HepG2 (cell line): ENCODE results near the gene ARFGEF3. TPM values are rescaled to one million over a fixed set of nuclear protein-coding genes. Genes with fewer than 3 reads are reported as not detected.

ENCODE experiments used
- FOSL2 ChIP-seq: sonication (generic); formaldehyde crosslinking; IDR thresholded peaks from 2 replicates; pipeline ENCODE4 v1.4.0; 2020; ENCODE audit warnings: missing genetic modification reagents
- HNRNPH1 ChIP-seq: fragments of 200-400 bp; formaldehyde crosslinking; optimal IDR thresholded peaks from 2 replicates; pipeline ENCODE3; 2017; ENCODE audit warnings: mild to moderate bottlenecking, low read depth, low read length
- KDM5A ChIP-seq: fragments of 200-600 bp; sonication (generic); IDR thresholded peaks from 2 replicates; pipeline ENCODE4 v1.7.0; 2018; ENCODE audit warnings: antibody characterized with exemption, mild to moderate bottlenecking, low read length, borderline replicate concordance
- MEF2D ChIP-seq: sonication (generic); formaldehyde crosslinking; IDR thresholded peaks from 2 replicates; pipeline ENCODE4 v1.5.1; 2020; ENCODE audit warnings: mild to moderate bottlenecking, missing genetic modification reagents
- MIER2 ChIP-seq: IDR thresholded peaks from 2 replicates; pipeline ENCODE4 v1.6.1; 2016; ENCODE audit warnings: missing biosample characterization, missing genetic modification reagents
- NCOA2 ChIP-seq: sonication (generic); formaldehyde crosslinking; IDR thresholded peaks from 2 replicates; pipeline ENCODE4 v1.8.0; 2022; ENCODE audit warnings: inconsistent platforms
- NKX3-1 ChIP-seq: sonication (generic); formaldehyde crosslinking; IDR thresholded peaks from 2 replicates; pipeline ENCODE4 v1.5.0; 2020; ENCODE audit warnings: missing genetic modification reagents
- NR2F1 ChIP-seq, 2 experiments: fragments of 450-650 bp in 1 of 2; formaldehyde crosslinking in 1 of 2; IDR thresholded peaks; 2 replicates each; pipeline versions ENCODE4 v1.5.0 to v1.6.1; 2016 to 2020; ENCODE audit warnings: mild to moderate bottlenecking in 1 of 2, missing compliant biosample characterization in 1 of 2, missing genetic modification reagents in 1 of 2, moderate library complexity in 1 of 2
- REPIN1 ChIP-seq: sonication (generic); formaldehyde crosslinking; IDR thresholded peaks from 2 replicates; pipeline ENCODE4 v1.8.0; 2022; ENCODE audit warnings: missing genetic modification reagents, low read depth, mild to moderate bottlenecking, borderline replicate concordance
- TFE3 ChIP-seq: IDR thresholded peaks from 2 replicates; pipeline ENCODE4 v1.6.1; 2016
- ZBTB44 ChIP-seq: sonication (generic); formaldehyde crosslinking; IDR thresholded peaks from 2 replicates; pipeline ENCODE4 v1.4.0; 2020; ENCODE audit warnings: missing genetic modification reagents
- ZFP41 ChIP-seq: sonication (generic); formaldehyde crosslinking; IDR thresholded peaks from 2 replicates; pipeline ENCODE4 v1.4.0; 2020; ENCODE audit warnings: mild to moderate bottlenecking, missing genetic modification reagents, borderline replicate concordance
- ZNF12 ChIP-seq: sonication (generic); formaldehyde crosslinking; IDR thresholded peaks from 2 replicates; pipeline ENCODE4 v1.5.0; 2020; ENCODE audit warnings: missing genetic modification reagents
- ZNF446 ChIP-seq: sonication (generic); formaldehyde crosslinking; IDR thresholded peaks from 2 replicates; pipeline ENCODE4 v1.5.0; 2020; ENCODE audit warnings: mild to moderate bottlenecking, missing genetic modification reagents
- ZNF597 ChIP-seq: sonication (generic); formaldehyde crosslinking; IDR thresholded peaks from 2 replicates; pipeline ENCODE4 v1.5.0; 2020; ENCODE audit warnings: missing genetic modification reagents
- ZNF737 ChIP-seq: sonication (generic); formaldehyde crosslinking; IDR thresholded peaks from 2 replicates; pipeline ENCODE4 v1.5.0; 2020; ENCODE audit warnings: missing genetic modification reagents, mild to moderate bottlenecking, borderline replicate concordance
- ZNF747 ChIP-seq: sonication (generic); formaldehyde crosslinking; IDR thresholded peaks from 2 replicates; pipeline ENCODE4 v1.8.1; 2023; ENCODE audit warnings: missing genetic modification reagents, mild to moderate bottlenecking, borderline replicate concordance
- ZNF773 ChIP-seq: sonication (generic); formaldehyde crosslinking; IDR thresholded peaks from 2 replicates; pipeline ENCODE4 v1.4.0; 2020; ENCODE audit warnings: missing genetic modification reagents, borderline replicate concordance
- ZSCAN29 ChIP-seq: sonication (generic); formaldehyde crosslinking; conservative IDR thresholded peaks from 2 replicates; pipeline ENCODE4 v1.4.0; 2020; ENCODE audit warnings: mild to moderate bottlenecking, missing genetic modification reagents
- polyA plus RNA-seq, 8 experiments: library from polyadenylated mRNA; depleted of rRNA in 3 of 8; stranded (reverse) in 7 of 8; unstranded in 1 of 8; fragments of >200 nt; fragmentation: Illumina TruSeq in 4 of 8; extraction: Trizol in 4 of 8; gene quantifications; 2 replicates each; pipeline versions ENCODE4 v1.2.1 to v1.2.3, GENCODE V29; 2011 to 2016; ENCODE audit warnings: low read depth in 4 of 8, missing spikeins in 1 of 8, mixed read lengths in 1 of 8; ENCODE audit not compliant: insufficient read depth in 1 of 8
- total RNA-seq, 5 experiments: library from RNA; depleted of rRNA; stranded (reverse); fragments of >200 nt; fragmentation: Illumina TruSeq; extraction: Trizol; gene quantifications; 2 replicates each; pipeline ENCODE4 v1.2.3, GENCODE V29; 2016; ENCODE audit warnings: low read depth in 1 of 5
- TF ChIP-seq, protein P1 (sequence below): sonication (generic); formaldehyde crosslinking; IDR thresholded peaks from 2 replicates; pipeline ENCODE4 v1.4.0; 2020; ENCODE audit warnings: low read depth, mild to moderate bottlenecking, missing genetic modification reagents
- TF ChIP-seq, protein P2 (sequence below): sonication (generic); formaldehyde crosslinking; IDR thresholded peaks from 2 replicates; pipeline ENCODE4 v1.9.0; 2021; ENCODE audit warnings: missing genetic modification reagents, mild to moderate bottlenecking, borderline replicate concordance
- TF ChIP-seq, protein P3 (sequence below): sonication (generic); formaldehyde crosslinking; IDR thresholded peaks from 2 replicates; pipeline ENCODE4 v1.8.1; 2023; ENCODE audit warnings: mild to moderate bottlenecking, moderate library complexity, missing genetic modification reagents

Gene ARFGEF3
- total and polyA plus RNA-seq, 2 of the 13 experiments (the other 11 are each of a cell fraction or from before 2014, with no cell fraction given), result 0.60 to 2.6 TPM

- TF ChIP-seq ZNF773 (CRISPR knock-in tag) (no peak), ZNF12 (no peak), ZFP41 (CRISPR knock-in tag) (no peak), FOSL2 (CRISPR knock-in tag) (peak; percentile 87), HNRNPH1 (no peak), REPIN1 (CRISPR knock-in tag) (peak; percentile 24; the same call in 1 of the 2 replicates), KDM5A (no peak), NCOA2 (CRISPR knock-in tag) (no peak), ZNF747 (CRISPR knock-in tag) (no peak), MEF2D (CRISPR knock-in tag) (peak; percentile 37; the same call in 1 of the 2 replicates), ZNF446 (CRISPR knock-in tag) (no peak), NKX3-1 (CRISPR knock-in tag) (no peak), MIER2 (CRISPR knock-in tag) (no peak), TFE3 (CRISPR knock-in tag) (no peak; the same call in 1 of the 2 replicates), ZSCAN29 (CRISPR knock-in tag) (no peak), ZBTB44 (CRISPR knock-in tag) (no peak), ZNF737 (CRISPR knock-in tag) (no peak), NR2F1 (CRISPR knock-in tag; IDR thresholded peaks at IDR 0.05) (peak in 1 of 2 experiments; percentile 45; a peak in 2 of 4 replicates), ZNF597 (CRISPR knock-in tag) (no peak)
- TF ChIP-seq, protein P1, sequence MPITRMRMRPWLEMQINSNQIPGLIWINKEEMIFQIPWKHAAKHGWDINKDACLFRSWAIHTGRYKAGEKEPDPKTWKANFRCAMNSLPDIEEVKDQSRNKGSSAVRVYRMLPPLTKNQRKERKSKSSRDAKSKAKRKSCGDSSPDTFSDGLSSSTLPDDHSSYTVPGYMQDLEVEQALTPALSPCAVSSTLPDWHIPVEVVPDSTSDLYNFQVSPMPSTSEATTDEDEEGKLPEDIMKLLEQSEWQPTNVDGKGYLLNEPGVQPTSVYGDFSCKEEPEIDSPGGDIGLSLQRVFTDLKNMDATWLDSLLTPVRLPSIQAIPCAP (CRISPR knock-in tag), result no peak
- TF ChIP-seq, protein P2, sequence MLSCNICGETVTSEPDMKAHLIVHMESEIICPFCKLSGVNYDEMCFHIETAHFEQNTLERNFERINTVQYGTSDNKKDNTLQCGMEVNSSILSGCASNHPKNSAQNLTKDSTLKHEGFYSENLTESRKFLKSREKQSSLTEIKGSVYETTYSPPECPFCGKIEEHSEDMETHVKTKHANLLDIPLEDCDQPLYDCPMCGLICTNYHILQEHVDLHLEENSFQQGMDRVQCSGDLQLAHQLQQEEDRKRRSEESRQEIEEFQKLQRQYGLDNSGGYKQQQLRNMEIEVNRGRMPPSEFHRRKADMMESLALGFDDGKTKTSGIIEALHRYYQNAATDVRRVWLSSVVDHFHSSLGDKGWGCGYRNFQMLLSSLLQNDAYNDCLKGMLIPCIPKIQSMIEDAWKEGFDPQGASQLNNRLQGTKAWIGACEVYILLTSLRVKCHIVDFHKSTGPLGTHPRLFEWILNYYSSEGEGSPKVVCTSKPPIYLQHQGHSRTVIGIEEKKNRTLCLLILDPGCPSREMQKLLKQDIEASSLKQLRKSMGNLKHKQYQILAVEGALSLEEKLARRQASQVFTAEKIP, result no peak
- TF ChIP-seq, protein P3, sequence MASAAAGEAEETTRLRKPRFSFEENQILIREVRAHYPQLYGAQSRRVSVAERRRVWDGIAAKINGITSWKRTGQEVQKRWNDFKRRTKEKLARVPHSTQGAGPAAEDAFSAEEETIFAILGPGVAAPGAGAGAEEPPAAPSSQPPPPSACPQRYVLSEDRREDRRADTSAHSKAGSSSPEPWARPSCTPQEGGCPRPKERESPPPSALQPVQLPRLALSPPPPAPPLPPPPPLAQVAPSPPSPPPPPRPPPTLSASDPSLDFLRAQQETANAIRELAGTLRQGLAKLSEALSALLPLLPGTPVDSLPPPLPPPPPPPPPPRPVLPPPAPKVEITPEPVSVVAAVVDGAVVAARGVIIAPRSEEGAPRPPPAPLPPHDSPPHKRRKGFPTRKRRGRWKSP, result no peak
These were observed 136.1 kb downstream of the ARFGEF3 start (continued) for GRCh38 chr6:138297761-138298298.
